H1 (cell line): ENCODE data around the gene RAB40C. TPM values are rescaled to one million over a fixed set of nuclear protein-coding genes. Genes with fewer than 3 reads are reported as not detected.

ENCODE experiments used
- CTCF ChIA-PET: fragments of 300-600 bp; sonication (Branson Sonifier 250); formaldehyde crosslinking; loops from one replicate; lab custom pipeline; 2021; ENCODE audit not compliant: partially characterized antibody; lab: Charles Lee
- POLR2A ChIA-PET: fragments of 300-600 bp; sonication (Branson Sonifier 250); formaldehyde crosslinking; loops from one replicate; lab custom pipeline; 2021; ENCODE audit warnings: inconsistent platforms; ENCODE audit not compliant: partially characterized antibody; lab: Charles Lee
- DNase-seq, 2 experiments: peaks; one replicate each; pipeline versions ENCODE4 v3.0.0 to v3.0.0-alpha.2; 2010 to 2022; ENCODE audit warnings: low spot score in 2 of 2, low read depth in 1 of 2, mixed read lengths in 1 of 2
- FAIRE-seq: peaks from 2 replicates; lab custom pipeline; 2011; peaks lifted over from hg19 to GRCh38; lab: Jason Lieb, UNC
- H2AFZ ChIP-seq: 2 replicates; pipeline ENCODE4 v1.8.1; 2012; ENCODE audit warnings: low read length, inconsistent platforms
- H2AK5ac ChIP-seq: 2 replicates; pipeline ENCODE4 v1.6.1; 2013; ENCODE audit warnings: low read depth, low read length
- H2BK120ac ChIP-seq: replicated peaks from 2 replicates; pipeline ENCODE3; 2013; ENCODE audit warnings: low read depth, low read length, inconsistent platforms
- H2BK12ac ChIP-seq: 2 replicates; pipeline ENCODE4 v1.6.1; 2013; ENCODE audit warnings: low read depth, low read length
- H2BK15ac ChIP-seq: 2 replicates; pipeline ENCODE4 v1.6.1; 2013; ENCODE audit warnings: low read length
- H2BK20ac ChIP-seq: 2 replicates; pipeline ENCODE4 v1.6.1; 2013; ENCODE audit warnings: low read length
- H2BK5ac ChIP-seq: 2 replicates; pipeline ENCODE4 v1.6.1; 2013; ENCODE audit warnings: low read depth, low read length
- H3K14ac ChIP-seq: 2 replicates; pipeline ENCODE4 v1.6.1; 2013; ENCODE audit warnings: inconsistent platforms; ENCODE audit not compliant: insufficient read length
- H3K18ac ChIP-seq: 2 replicates; pipeline ENCODE4 v1.6.1; 2013; ENCODE audit warnings: low read length; ENCODE audit errors: extremely low read depth
- H3K23ac ChIP-seq: 2 replicates; pipeline ENCODE4 v1.6.1; 2013; ENCODE audit warnings: inconsistent platforms; ENCODE audit not compliant: insufficient read length
- H3K23me2 ChIP-seq: 2 replicates; pipeline ENCODE4 v1.6.1; 2013; ENCODE audit warnings: low read depth, low read length
- H3K27ac ChIP-seq: 2 replicates; pipeline ENCODE4 v1.6.1; 2011; ENCODE audit warnings: low read depth, low read length, inconsistent platforms
- H3K27me3 ChIP-seq, 4 experiments: replicated peaks in 1 of 4; 1 replicate in 1 of 4; 2 replicates in 3 of 4; pipeline versions ENCODE4 v1.6.1 to v1.8.1; 2011 to 2013; ENCODE audit warnings: low read length in 3 of 4, mild to moderate bottlenecking in 3 of 4, inconsistent platforms in 2 of 4, mixed read lengths in 2 of 4, moderate library complexity in 1 of 4; ENCODE audit not compliant: control insufficient read depth in 3 of 4, insufficient read depth in 3 of 4; ENCODE audit errors: extremely low read depth in 1 of 4
- H3K36me3 ChIP-seq, 4 experiments: 2 replicates each; pipeline versions ENCODE4 v1.6.1 to v1.8.1; 2011 to 2013; ENCODE audit warnings: mild to moderate bottlenecking in 4 of 4, low read length in 3 of 4, moderate library complexity in 2 of 4, control low read depth in 1 of 4, inconsistent platforms in 1 of 4; ENCODE audit not compliant: insufficient read depth in 4 of 4, control insufficient read depth in 2 of 4
- H3K4ac ChIP-seq: replicated peaks from 2 replicates; pipeline ENCODE3; 2013; ENCODE audit warnings: low read length, low read depth, mixed read lengths, inconsistent platforms; ENCODE audit not compliant: insufficient read length
- H3K4me1 ChIP-seq, 4 experiments: replicated peaks in 1 of 4; 1 replicate in 1 of 4; 2 replicates in 3 of 4; pipeline versions ENCODE4 v1.6.1 to v1.8.1; 2011 to 2013; ENCODE audit warnings: low read length in 3 of 4, inconsistent platforms in 2 of 4, mixed read lengths in 1 of 4; ENCODE audit not compliant: insufficient read depth in 4 of 4, control insufficient read depth in 3 of 4
- H3K4me2 ChIP-seq, 2 experiments: 2 replicates each; pipeline versions ENCODE4 v1.6.1 to v1.8.1; 2011 to 2013; ENCODE audit warnings: low read depth in 2 of 2, low read length in 2 of 2, control low read depth in 1 of 2, inconsistent platforms in 1 of 2, mild to moderate bottlenecking in 1 of 2; ENCODE audit not compliant: insufficient read depth in 1 of 2
- H3K4me3 ChIP-seq, 4 experiments: fragments of 200-600, 300-600 bp in 1 of 4; sonication (generic), shearing (Covaris generic), sonication (Bioruptor Twin) in 1 of 4; 2 replicates each; pipeline versions ENCODE4 v1.5.1 to v1.8.1; 2011 to 2016; ENCODE audit warnings: low read length in 4 of 4, low read depth in 3 of 4, control low read depth in 2 of 4, inconsistent platforms in 2 of 4, mild to moderate bottlenecking in 2 of 4, mixed read lengths in 1 of 4, moderate library complexity in 1 of 4; ENCODE audit not compliant: insufficient read depth in 2 of 4; ENCODE audit errors: extremely low read depth in 1 of 4
- H3K56ac ChIP-seq: replicated peaks from 2 replicates; pipeline ENCODE3; 2013; ENCODE audit warnings: low read depth, mild to moderate bottlenecking, mixed read lengths, low read length, inconsistent platforms; ENCODE audit not compliant: insufficient read length
- H3K79me1 ChIP-seq: 2 replicates; pipeline ENCODE4 v1.6.1; 2013; ENCODE audit warnings: low read depth, low read length, control low read depth
- H3K79me2 ChIP-seq, 2 experiments: 2 replicates each; pipeline versions ENCODE4 v1.6.1 to v1.8.1; 2012 to 2013; ENCODE audit warnings: low read length in 2 of 2, mild to moderate bottlenecking in 2 of 2, inconsistent platforms in 1 of 2; ENCODE audit not compliant: insufficient read depth in 2 of 2, control insufficient read depth in 1 of 2
- H3K9ac ChIP-seq, 4 experiments: replicated peaks in 1 of 4; 1 replicate in 1 of 4; 2 replicates in 3 of 4; pipeline versions ENCODE4 v1.6.1 to v1.8.1; 2011 to 2013; ENCODE audit warnings: low read depth in 3 of 4, low read length in 3 of 4, control low read depth in 2 of 4, mild to moderate bottlenecking in 2 of 4, moderate library complexity in 2 of 4, inconsistent platforms in 1 of 4; ENCODE audit errors: extremely low read depth in 1 of 4
- H3K9me3 ChIP-seq, 2 experiments: 2 replicates each; pipeline versions ENCODE4 v1.6.1 to v1.8.1; 2012 to 2013; ENCODE audit warnings: mild to moderate bottlenecking in 2 of 2, moderate library complexity in 2 of 2, control low read depth in 1 of 2, inconsistent platforms in 1 of 2, low read depth in 1 of 2, low read length in 1 of 2, mixed read lengths in 1 of 2; ENCODE audit not compliant: insufficient read depth in 2 of 2
- H4K20me1 ChIP-seq, 2 experiments: replicated peaks in 1 of 2; 2 replicates each; pipeline versions ENCODE3 to v1.8.1; 2011 to 2013; ENCODE audit warnings: inconsistent platforms in 2 of 2, low read length in 2 of 2, mild to moderate bottlenecking in 1 of 2; ENCODE audit not compliant: insufficient read depth in 2 of 2, control insufficient read depth in 1 of 2
- H4K5ac ChIP-seq: 2 replicates; pipeline ENCODE4 v1.6.1; 2013; ENCODE audit warnings: low read length, low read depth, mixed read lengths, inconsistent platforms; ENCODE audit not compliant: insufficient read length
- H4K8ac ChIP-seq: 2 replicates; pipeline ENCODE4 v1.8.0; 2013; ENCODE audit warnings: mild to moderate bottlenecking, moderate library complexity, low read length, inconsistent platforms; ENCODE audit not compliant: insufficient read depth; ENCODE audit errors: extremely low read depth
- H4K91ac ChIP-seq: replicated peaks from 2 replicates; pipeline ENCODE3; 2013; ENCODE audit warnings: low read length, mixed read lengths, inconsistent platforms; ENCODE audit not compliant: insufficient read length
- ASH2L ChIP-seq: fragments of 200-600, 300-600 bp; sonication (generic); IDR thresholded peaks from one replicate; pipeline ENCODE4 v1.7.1; 2017; ENCODE audit warnings: low read length
- CBX8 ChIP-seq: fragments of 300-800, 300-1000 bp; sonication (generic); IDR thresholded peaks from 2 replicates; pipeline ENCODE4 v1.7.1; 2016; ENCODE audit warnings: low read depth, low read length, borderline replicate concordance
- JUND ChIP-seq: IDR thresholded peaks from 2 replicates; pipeline ENCODE4 v1.6.1; 2011; ENCODE audit warnings: mild to moderate bottlenecking, improper control_type of control experiment, low read length
- WGBS, 2 experiments: shearing (Covaris generic) in 1 of 2; methylation state at CpG; one replicate each; pipeline versions ENCODE4 v1.1.6 to v1.1.7; 2013 to 2015; ENCODE audit warnings: low lambda C conversion rate in 2 of 2, mixed read lengths in 2 of 2, inconsistent platforms in 1 of 2, low coverage in 1 of 2, missing lambda C conversion rate in 1 of 2; ENCODE audit not compliant: insufficient replicate concordance in 2 of 2, insufficient coverage in 1 of 2, insufficient read length in 1 of 2; ENCODE audit errors: extremely low coverage in 1 of 2, missing lambda C conversion rate in 1 of 2; 5-methylcytosine and 5-hydroxymethylcytosine counted together
- polyA plus RNA-seq, 7 experiments: library from polyadenylated mRNA; depleted of rRNA in 3 of 7; stranded (reverse) in 5 of 7; unstranded in 2 of 7; fragments of >200 nt in 5 of 7; fragments of 200-250 nt in 2 of 7; gene quantifications; 1 replicate in 5 of 7; 2 replicates in 1 of 7; 4 replicates in 1 of 7; pipeline versions ENCODE4 v1.2.1 to v1.2.3, GENCODE V29; 2011 to 2013; ENCODE audit warnings: missing spikeins in 2 of 7, mixed read lengths in 2 of 7
- total RNA-seq: library from RNA; stranded (reverse); fragmentation: NEBNext Ultra II Directional; extraction: Animal tissue kit (Norgen Biotek cat#: 25700); gene quantifications from 2 replicates; pipeline ENCODE4 v1.2.1, GENCODE V29; 2021

The RAB40C gene
- total and polyA plus RNA-seq, 2 of the 8 experiments (the other 6 are each of a cell fraction or from before 2014, with no cell fraction given), result 13.9 to 15.6 TPM

DNA sequence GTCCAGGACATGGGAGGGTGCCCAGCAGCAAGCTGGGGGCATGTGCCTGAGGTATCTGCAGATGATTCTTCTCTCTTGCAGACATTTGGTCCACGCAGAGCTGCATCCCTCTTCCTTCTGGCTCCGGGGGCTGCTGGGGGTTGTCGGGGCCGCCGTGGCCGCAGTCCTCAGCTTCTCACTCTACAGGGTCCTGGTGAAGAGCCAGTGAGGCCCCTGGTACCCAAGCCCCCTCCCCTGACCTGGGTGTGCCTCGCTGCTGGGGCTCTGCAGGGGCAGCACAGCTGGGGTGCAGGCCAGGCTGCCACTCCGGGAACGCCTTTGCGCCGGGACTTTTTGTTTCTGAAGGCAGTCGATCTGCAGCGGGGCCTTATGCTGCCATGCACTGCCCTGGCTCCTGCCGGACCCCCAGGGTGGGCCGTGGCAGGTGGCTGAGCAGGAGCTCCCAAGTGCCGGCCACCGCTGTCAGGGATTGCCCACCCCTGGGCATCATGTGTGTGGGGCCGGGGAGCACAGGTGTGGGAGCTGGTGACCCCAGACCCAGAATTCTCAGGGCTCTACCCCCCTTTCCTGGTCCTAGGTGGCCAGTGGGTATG, 83.6 kb downstream of the RAB40C start:
- no peak overlapping the region for H2BK20ac ChIP-seq
- ChIA-PET POLR2A (interaction anchor here (0.7 to 17.4 kb wide), 8 partner anchors 5 to 44 kb away, joined by 3 to 214 read pairs (median 6); partner anchors contain the start of genes JMJD8, METRN, RHBDL1 and RHOT2), CTCF (interaction anchor here (0.9 to 12.0 kb wide), 8 partner anchors 13 to 281 kb away, joined by 3 to 75 read pairs (median 4); partner anchors contain the start of genes CIAO3 and WDR24)
- no peak overlapping the region for H4K91ac ChIP-seq
- H3K9me3 ChIP-seq, result no peaks in the 10 kb centered on the region
- no peak overlapping the region for H2BK15ac ChIP-seq
- no peak overlapping the region for H4K5ac ChIP-seq
- H2BK12ac ChIP-seq, result no peak overlapping the region
- H3K27ac ChIP-seq, result no peak overlapping the region
- peaks cover 5 to 28% of the 10 kb centered on the region in 2 experiments for H4K20me1 ChIP-seq
- H2AK5ac ChIP-seq, result no peak overlapping the region
- peaks cover 0 to 2% (median 0%) of the 10 kb centered on the region in 4 experiments; a peak in 2 of 7 replicates for H3K27me3 ChIP-seq
- DNase-seq, result no peak
- FAIRE-seq, result no peak
- no peak overlapping the region for H3K4me2 ChIP-seq
- WGBS, 2 experiments, result 95% methylated on average over 18 of the region's 18 CpGs; no CpG with 5 or more reads in 1 of the 2 experiments
- H3K23me2 ChIP-seq, result peaks cover 12% of the 10 kb centered on the region
- H3K36me3 ChIP-seq, result peaks cover 14 to 44% (median 33%) of the 10 kb centered on the region in 4 experiments
- H3K14ac ChIP-seq, result no peak overlapping the region
- H2BK120ac ChIP-seq, result no peak overlapping the region
- no peak overlapping the region for H2AFZ ChIP-seq
- peaks cover 11% of the 10 kb centered on the region for H3K79me1 ChIP-seq
- H3K4ac ChIP-seq, result no peak overlapping the region
- no peak overlapping the region for H3K18ac ChIP-seq
- no peak overlapping the region for H2BK5ac ChIP-seq
- H4K8ac ChIP-seq, result no peak overlapping the region
- H3K9ac ChIP-seq, result no peak overlapping the region
- H3K56ac ChIP-seq, result no peak overlapping the region
- peaks cover 0 to 11% of the 10 kb centered on the region in 2 experiments; a peak in 1 of 4 replicates for H3K79me2 ChIP-seq
- no peak overlapping the region for H3K23ac ChIP-seq
- no peak overlapping the region for H3K4me3 ChIP-seq
- peaks cover 0 to 29% (median 25%) of the 10 kb centered on the region in 4 experiments; a peak in 6 of 7 replicates for H3K4me1 ChIP-seq
- TF ChIP-seq ASH2L, result no peak
- no peak for TF ChIP-seq CBX8
- no peak for TF ChIP-seq JUND
- TF ChIP-seq, all 59 proteins: peak for 0
